ENCODE measurements around the gene NR3C1.

NR3C1 gene

DNA sequence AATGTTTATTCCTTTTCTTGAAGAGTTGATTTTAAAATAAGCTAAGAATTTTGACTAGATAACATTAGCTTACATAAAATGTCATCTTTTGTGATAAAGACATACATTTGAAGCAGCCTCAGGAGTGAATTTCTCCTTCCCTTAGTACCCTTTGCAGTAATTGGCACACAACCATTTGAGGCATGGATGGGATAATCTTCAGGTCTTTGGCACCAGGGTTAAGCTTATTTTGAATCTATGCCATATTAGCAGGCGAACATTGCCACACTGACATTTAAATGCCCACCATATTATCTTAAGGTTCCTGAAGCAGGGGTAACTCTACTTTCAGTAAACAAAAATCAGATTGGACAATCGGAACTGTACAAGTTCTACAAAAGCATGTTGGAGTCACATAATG is 126.0 kb downstream of the NR3C1 start:
- Mint-ChIP-seq H3K27ac (no peak overlapping the region), H3K4me1 (no peaks in the 10 kb centered on the region), H3K4me3 (no peak overlapping the region), H3K9me3 (no peaks in the 10 kb centered on the region), H3K27me3 (ENCODE audit: low read depth) (no peaks in the 10 kb centered on the region), H3K36me3 (ENCODE audit: low read depth) (peaks cover 10% of the 10 kb centered on the region)
- TF ChIP-seq, protein P1, sequence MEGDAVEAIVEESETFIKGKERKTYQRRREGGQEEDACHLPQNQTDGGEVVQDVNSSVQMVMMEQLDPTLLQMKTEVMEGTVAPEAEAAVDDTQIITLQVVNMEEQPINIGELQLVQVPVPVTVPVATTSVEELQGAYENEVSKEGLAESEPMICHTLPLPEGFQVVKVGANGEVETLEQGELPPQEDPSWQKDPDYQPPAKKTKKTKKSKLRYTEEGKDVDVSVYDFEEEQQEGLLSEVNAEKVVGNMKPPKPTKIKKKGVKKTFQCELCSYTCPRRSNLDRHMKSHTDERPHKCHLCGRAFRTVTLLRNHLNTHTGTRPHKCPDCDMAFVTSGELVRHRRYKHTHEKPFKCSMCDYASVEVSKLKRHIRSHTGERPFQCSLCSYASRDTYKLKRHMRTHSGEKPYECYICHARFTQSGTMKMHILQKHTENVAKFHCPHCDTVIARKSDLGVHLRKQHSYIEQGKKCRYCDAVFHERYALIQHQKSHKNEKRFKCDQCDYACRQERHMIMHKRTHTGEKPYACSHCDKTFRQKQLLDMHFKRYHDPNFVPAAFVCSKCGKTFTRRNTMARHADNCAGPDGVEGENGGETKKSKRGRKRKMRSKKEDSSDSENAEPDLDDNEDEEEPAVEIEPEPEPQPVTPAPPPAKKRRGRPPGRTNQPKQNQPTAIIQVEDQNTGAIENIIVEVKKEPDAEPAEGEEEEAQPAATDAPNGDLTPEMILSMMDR (IDR thresholded peaks at IDR 0.05; ENCODE audit: unreplicated experiment in 3 of 3): no peak

DNA sequence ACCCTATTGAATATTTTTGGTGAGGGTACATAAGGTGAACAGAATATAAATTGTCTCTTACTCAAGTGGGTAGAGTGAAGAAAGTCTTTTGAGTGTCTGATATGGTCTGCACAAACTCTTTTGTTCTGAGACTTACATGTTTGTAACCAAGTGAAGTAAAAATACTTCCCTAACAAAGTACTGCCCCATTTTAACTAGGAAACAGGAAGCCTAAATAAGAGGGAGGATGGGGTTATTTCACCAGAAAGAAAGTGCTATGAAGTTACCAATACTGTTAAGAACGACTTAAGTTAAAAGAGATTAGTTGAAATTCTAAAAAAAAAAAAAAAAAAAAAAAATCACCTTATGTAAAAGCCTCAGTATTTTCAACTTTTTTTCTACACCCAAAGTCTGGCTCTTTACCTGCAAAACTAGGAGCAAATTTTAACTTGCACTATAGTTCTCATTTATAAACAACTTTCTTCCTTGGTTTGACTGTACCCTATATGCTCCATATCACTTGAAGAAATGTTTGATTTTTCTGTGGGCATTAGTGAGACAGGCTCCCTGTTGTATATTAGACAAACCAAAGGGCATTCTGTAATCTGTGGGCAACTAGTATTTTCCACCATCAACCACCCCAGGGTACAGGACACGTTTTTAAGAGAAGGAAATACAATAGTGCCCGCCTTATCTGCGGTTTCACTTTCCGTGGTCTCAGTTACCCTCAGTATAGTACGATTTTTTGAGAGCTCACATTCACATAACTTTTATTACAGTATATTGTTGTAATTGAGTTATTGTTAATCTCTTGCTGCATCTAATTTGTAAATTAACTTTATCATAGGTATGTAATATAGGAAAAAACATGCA is 127.7 kb downstream of the NR3C1 start:
- no peak overlapping the region for H3K4me3 Mint-ChIP-seq
- H3K9me3 Mint-ChIP-seq: no peaks in the 10 kb centered on the region
- H3K4me1 Mint-ChIP-seq: no peaks in the 10 kb centered on the region
- no peak overlapping the region for H3K27ac Mint-ChIP-seq
- TF ChIP-seq, protein P1 (IDR thresholded peaks at IDR 0.05; ENCODE audit: unreplicated experiment in 3 of 3): no peak
- peaks cover 3% of the 10 kb centered on the region for H3K36me3 Mint-ChIP-seq (ENCODE audit: low read depth)
- no peaks in the 10 kb centered on the region for H3K27me3 Mint-ChIP-seq (ENCODE audit: low read depth)

DNA sequence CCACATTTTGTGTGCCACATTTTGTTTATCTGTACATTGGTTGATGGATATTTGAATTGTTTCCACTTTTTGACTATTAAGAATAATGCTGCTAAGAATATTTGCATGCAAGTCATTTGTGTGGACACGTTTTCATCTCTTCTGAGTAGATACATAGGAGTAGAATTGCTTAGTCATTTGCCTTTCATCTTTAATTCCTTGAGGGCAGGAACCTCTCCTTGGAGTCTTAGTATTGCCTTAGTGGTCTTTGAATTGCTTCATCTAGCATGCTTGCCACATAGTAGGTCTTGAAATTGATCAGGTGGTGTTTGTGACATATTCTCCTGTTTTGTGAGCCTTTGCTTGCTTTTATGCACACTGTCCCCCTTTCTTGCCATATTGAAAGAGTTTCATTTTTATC is 128.5 kb downstream of the NR3C1 start:
- H3K27me3 Mint-ChIP-seq (ENCODE audit: low read depth): no peaks in the 10 kb centered on the region
- H3K36me3 Mint-ChIP-seq (ENCODE audit: low read depth): peaks cover 3% of the 10 kb centered on the region
- H3K9me3 Mint-ChIP-seq: no peaks in the 10 kb centered on the region
- H3K4me1 Mint-ChIP-seq: no peaks in the 10 kb centered on the region
- H3K4me3 Mint-ChIP-seq: no peak overlapping the region
- H3K27ac Mint-ChIP-seq: no peak overlapping the region
- TF ChIP-seq, protein P1 (IDR thresholded peaks at IDR 0.05; ENCODE audit: unreplicated experiment in 3 of 3): no peak

DNA sequence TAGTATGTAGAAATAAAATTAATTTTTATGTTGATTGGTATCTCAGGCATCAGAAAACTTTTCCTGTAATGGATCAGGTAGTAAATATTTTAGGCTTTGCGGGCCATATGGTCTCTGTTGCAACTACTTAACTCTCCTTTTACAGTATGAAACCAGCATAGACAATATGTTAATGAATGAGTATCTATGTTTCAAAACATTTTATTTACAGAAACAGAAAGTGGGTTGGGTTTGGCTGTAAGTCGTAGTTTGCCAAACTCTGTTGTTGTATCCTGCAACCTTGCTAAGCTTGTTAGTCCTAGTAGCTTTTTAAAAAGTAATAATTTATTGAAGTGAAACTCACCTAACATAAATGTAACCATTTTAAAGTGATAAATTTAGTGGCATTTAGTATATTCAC is 132.1 kb downstream of the NR3C1 start:
- Mint-ChIP-seq H3K27ac (no peak overlapping the region), H3K27me3 (ENCODE audit: low read depth) (no peaks in the 10 kb centered on the region), H3K4me3 (no peak overlapping the region), H3K9me3 (peaks cover 29% of the 10 kb centered on the region), H3K36me3 (ENCODE audit: low read depth) (no peaks in the 10 kb centered on the region), H3K4me1 (no peaks in the 10 kb centered on the region)
- TF ChIP-seq, protein P1 (IDR thresholded peaks at IDR 0.05; ENCODE audit: unreplicated experiment in 3 of 3): no peak

DNA sequence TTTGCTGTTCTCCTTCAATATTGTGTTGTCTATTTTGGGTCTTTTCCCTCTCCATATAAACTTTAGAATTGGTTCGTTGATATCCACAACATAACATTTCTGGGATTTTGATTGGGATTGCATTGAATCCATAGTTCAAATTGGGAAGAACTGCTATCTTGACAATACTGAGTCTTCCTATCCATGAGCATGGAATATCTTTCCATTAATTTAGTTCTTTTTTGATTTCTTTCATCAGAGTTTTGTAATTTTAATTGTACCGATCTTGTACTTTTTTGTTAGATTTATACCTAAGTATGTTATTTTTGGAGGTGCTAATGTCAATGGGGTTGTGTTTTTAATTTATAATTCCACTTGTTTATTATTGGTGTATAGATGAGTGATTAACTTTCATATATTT is 135.1 kb downstream of the NR3C1 start:
- Mint-ChIP-seq H3K4me1 (no peaks in the 10 kb centered on the region), H3K36me3 (ENCODE audit: low read depth) (no peaks in the 10 kb centered on the region), H3K27me3 (ENCODE audit: low read depth) (no peaks in the 10 kb centered on the region), H3K9me3 (peaks cover 46% of the 10 kb centered on the region), H3K27ac (no peak overlapping the region), H3K4me3 (no peak overlapping the region)
- TF ChIP-seq, protein P1 (IDR thresholded peaks at IDR 0.05; ENCODE audit: unreplicated experiment in 3 of 3): no peak

DNA sequence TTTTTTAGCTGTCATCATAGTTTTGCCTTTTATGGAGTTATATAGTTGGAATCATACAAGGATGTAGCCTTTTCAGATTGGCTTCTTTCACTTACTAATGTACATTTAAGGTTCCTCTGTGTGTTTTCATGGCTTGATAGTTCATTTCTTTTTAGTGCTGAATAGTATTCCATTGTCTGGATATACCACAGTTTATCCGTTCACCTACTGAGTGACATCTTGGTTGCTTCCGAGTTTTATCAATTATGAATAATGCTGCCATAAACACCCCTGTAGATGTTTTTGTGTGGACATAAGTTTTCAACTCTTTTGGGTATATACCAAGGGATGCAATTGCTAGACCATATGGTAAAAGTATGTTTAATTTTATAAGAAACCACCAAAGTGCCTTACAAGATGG is 136.3 kb downstream of the NR3C1 start:
- TF ChIP-seq, protein P1 (IDR thresholded peaks at IDR 0.05; ENCODE audit: unreplicated experiment in 3 of 3): no peak
- H3K27ac Mint-ChIP-seq: no peak overlapping the region
- H3K4me1 Mint-ChIP-seq: no peaks in the 10 kb centered on the region
- no peak overlapping the region for H3K4me3 Mint-ChIP-seq
- H3K36me3 Mint-ChIP-seq (ENCODE audit: low read depth): no peaks in the 10 kb centered on the region
- no peaks in the 10 kb centered on the region for H3K27me3 Mint-ChIP-seq (ENCODE audit: low read depth)
- H3K9me3 Mint-ChIP-seq: peaks cover 46% of the 10 kb centered on the region
